ENCODE data around the gene PRKCD.

Gene PRKCD

DNA sequence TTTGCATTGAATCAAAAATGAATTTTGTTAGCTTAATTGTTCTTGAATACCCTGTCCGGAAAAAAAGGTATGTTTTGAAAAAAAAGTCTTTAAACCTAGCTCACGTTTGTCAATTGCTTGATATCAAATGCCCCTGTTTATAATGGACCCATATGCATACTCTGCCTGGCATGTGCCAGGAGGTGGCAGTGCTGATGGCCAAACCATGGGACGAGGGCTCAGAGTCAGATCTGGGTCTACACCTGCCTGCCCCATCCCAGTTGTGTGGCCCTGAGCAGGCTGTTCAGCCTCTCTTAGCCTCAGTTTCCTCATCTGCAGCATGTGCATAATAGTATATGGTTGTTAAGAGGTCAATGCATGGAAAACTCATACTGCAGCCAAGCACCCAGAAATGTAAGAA is 38.8 kb downstream of the PRKCD start:
- no peak for TF ChIP-seq OSR1 (CRISPR knock-in tag; IDR thresholded peaks at IDR 0.05)
- no peak for TF ChIP-seq BACH2 (CRISPR knock-in tag; IDR thresholded peaks at IDR 0.05; ENCODE audit: borderline replicate concordance)
- TF ChIP-seq RARB (CRISPR knock-in tag; IDR thresholded peaks at IDR 0.05): no peak
- no peak for TF ChIP-seq ESRRG (CRISPR knock-in tag; IDR thresholded peaks at IDR 0.05)
- TF ChIP-seq ARNTL (CRISPR knock-in tag; IDR thresholded peaks at IDR 0.05; ENCODE audit: borderline replicate concordance, low read depth): no peak
- TF ChIP-seq ZC3H10 (CRISPR knock-in tag; IDR thresholded peaks at IDR 0.05): no peak
- no peak for TF ChIP-seq SNAI2 (CRISPR knock-in tag; IDR thresholded peaks at IDR 0.05)
- TF ChIP-seq, protein P1, sequence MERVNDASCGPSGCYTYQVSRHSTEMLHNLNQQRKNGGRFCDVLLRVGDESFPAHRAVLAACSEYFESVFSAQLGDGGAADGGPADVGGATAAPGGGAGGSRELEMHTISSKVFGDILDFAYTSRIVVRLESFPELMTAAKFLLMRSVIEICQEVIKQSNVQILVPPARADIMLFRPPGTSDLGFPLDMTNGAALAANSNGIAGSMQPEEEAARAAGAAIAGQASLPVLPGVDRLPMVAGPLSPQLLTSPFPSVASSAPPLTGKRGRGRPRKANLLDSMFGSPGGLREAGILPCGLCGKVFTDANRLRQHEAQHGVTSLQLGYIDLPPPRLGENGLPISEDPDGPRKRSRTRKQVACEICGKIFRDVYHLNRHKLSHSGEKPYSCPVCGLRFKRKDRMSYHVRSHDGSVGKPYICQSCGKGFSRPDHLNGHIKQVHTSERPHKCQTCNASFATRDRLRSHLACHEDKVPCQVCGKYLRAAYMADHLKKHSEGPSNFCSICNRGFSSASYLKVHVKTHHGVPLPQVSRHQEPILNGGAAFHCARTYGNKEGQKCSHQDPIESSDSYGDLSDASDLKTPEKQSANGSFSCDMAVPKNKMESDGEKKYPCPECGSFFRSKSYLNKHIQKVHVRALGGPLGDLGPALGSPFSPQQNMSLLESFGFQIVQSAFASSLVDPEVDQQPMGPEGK (CRISPR knock-in tag; IDR thresholded peaks at IDR 0.05; ENCODE audit: borderline replicate concordance): no peak
- TF ChIP-seq ZNF565 (CRISPR knock-in tag; conservative IDR thresholded peaks at IDR 0.05; ENCODE audit: low read depth): no peak
- no peak for TF ChIP-seq ZFP3 (CRISPR knock-in tag; IDR thresholded peaks at IDR 0.05)
- TF ChIP-seq, protein P2, sequence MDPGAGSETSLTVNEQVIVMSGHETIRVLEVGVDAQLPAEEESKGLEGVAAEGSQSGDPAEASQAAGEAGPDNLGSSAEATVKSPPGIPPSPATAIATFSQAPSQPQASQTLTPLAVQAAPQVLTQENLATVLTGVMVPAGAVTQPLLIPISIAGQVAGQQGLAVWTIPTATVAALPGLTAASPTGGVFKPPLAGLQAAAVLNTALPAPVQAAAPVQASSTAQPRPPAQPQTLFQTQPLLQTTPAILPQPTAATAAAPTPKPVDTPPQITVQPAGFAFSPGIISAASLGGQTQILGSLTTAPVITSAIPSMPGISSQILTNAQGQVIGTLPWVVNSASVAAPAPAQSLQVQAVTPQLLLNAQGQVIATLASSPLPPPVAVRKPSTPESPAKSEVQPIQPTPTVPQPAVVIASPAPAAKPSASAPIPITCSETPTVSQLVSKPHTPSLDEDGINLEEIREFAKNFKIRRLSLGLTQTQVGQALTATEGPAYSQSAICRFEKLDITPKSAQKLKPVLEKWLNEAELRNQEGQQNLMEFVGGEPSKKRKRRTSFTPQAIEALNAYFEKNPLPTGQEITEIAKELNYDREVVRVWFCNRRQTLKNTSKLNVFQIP (CRISPR knock-in tag; IDR thresholded peaks at IDR 0.05; ENCODE audit: borderline replicate concordance, low read depth): no peak
- no peak for TF ChIP-seq TOX (CRISPR knock-in tag; IDR thresholded peaks at IDR 0.05; ENCODE audit: borderline replicate concordance)
- TF ChIP-seq ISL1 (CRISPR knock-in tag; IDR thresholded peaks at IDR 0.05): no peak
- TF ChIP-seq TCF4 (CRISPR knock-in tag; IDR thresholded peaks at IDR 0.05; ENCODE audit: borderline replicate concordance): no peak
- TF ChIP-seq CSDC2 (CRISPR knock-in tag; IDR thresholded peaks at IDR 0.05): no peak
- no peak for TF ChIP-seq ZFP30 (CRISPR knock-in tag; IDR thresholded peaks at IDR 0.05)
- TF ChIP-seq ZNF8 (CRISPR knock-in tag; IDR thresholded peaks at IDR 0.05): no peak
- TF ChIP-seq PPARA (CRISPR knock-in tag; IDR thresholded peaks at IDR 0.05; ENCODE audit: borderline replicate concordance): no peak
- TF ChIP-seq, protein P3, sequence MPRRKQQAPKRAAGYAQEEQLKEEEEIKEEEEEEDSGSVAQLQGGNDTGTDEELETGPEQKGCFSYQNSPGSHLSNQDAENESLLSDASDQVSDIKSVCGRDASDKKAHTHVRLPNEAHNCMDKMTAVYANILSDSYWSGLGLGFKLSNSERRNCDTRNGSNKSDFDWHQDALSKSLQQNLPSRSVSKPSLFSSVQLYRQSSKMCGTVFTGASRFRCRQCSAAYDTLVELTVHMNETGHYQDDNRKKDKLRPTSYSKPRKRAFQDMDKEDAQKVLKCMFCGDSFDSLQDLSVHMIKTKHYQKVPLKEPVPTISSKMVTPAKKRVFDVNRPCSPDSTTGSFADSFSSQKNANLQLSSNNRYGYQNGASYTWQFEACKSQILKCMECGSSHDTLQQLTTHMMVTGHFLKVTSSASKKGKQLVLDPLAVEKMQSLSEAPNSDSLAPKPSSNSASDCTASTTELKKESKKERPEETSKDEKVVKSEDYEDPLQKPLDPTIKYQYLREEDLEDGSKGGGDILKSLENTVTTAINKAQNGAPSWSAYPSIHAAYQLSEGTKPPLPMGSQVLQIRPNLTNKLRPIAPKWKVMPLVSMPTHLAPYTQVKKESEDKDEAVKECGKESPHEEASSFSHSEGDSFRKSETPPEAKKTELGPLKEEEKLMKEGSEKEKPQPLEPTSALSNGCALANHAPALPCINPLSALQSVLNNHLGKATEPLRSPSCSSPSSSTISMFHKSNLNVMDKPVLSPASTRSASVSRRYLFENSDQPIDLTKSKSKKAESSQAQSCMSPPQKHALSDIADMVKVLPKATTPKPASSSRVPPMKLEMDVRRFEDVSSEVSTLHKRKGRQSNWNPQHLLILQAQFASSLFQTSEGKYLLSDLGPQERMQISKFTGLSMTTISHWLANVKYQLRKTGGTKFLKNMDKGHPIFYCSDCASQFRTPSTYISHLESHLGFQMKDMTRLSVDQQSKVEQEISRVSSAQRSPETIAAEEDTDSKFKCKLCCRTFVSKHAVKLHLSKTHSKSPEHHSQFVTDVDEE (CRISPR knock-in tag; IDR thresholded peaks at IDR 0.05): no peak
- 0 out of 3 replicates have a peak, but pooled peaks have one; percentile 31 for ATAC-seq

DNA sequence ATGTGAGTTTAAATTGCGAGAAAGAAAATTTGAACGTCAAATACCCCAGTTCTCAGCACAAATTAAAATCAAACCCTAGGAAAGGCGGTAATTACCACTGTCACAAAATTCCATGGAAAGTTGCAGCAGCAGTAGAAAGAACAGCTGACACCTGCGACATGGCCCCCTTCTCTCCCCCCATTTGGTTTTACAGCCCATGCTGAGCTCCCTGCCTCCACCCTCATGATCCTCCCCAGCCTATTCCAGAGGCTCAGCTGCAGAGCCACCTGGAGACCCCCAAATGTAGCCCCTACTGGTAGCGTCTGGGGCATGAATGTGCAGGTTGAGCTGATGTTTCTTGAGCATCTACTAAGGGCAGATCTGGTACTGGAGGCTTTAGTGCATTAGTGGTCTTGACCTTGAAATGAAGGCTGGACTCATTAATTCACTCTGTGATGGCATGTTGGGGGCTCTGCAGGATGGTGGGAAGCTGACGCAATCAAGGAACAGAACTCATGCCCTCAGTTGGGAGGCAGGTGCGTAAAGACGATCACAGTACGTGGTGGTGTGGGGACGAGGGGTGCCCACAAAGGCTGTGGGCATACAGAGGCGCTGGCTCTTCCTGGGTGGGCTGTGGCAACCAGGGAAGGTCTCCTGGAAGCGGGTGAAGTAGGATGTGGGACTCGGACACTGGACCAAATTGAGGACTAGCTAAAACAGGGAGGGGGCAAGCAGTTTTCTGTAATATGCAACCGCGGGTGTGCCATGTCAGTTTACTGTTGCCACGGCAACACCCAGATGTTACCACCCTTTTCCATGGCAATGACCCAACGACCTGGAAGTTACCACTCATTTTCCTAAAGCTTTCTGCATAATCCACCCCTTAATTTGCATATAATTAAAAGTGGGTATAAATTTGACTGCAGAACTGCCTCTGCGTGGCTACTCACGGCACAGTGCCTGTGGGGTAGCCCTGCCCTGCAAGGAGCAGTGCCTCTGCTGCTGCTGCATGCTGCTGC is 39.8 kb downstream of the PRKCD start:
- no peak for TF ChIP-seq PPARA (CRISPR knock-in tag; IDR thresholded peaks at IDR 0.05; ENCODE audit: borderline replicate concordance)
- TF ChIP-seq ESRRG (CRISPR knock-in tag; IDR thresholded peaks at IDR 0.05): no peak
- TF ChIP-seq, protein P1 (CRISPR knock-in tag; IDR thresholded peaks at IDR 0.05; ENCODE audit: borderline replicate concordance): no peak
- TF ChIP-seq TCF4 (CRISPR knock-in tag; IDR thresholded peaks at IDR 0.05; ENCODE audit: borderline replicate concordance): no peak
- TF ChIP-seq, protein P4, sequence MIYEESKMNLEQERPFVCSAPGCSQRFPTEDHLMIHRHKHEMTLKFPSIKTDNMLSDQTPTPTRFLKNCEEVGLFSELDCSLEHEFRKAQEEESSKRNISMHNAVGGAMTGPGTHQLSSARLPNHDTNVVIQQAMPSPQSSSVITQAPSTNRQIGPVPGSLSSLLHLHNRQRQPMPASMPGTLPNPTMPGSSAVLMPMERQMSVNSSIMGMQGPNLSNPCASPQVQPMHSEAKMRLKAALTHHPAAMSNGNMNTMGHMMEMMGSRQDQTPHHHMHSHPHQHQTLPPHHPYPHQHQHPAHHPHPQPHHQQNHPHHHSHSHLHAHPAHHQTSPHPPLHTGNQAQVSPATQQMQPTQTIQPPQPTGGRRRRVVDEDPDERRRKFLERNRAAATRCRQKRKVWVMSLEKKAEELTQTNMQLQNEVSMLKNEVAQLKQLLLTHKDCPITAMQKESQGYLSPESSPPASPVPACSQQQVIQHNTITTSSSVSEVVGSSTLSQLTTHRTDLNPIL (CRISPR knock-in tag; IDR thresholded peaks at IDR 0.05; ENCODE audit: low read depth): no peak
- TF ChIP-seq, protein P5, sequence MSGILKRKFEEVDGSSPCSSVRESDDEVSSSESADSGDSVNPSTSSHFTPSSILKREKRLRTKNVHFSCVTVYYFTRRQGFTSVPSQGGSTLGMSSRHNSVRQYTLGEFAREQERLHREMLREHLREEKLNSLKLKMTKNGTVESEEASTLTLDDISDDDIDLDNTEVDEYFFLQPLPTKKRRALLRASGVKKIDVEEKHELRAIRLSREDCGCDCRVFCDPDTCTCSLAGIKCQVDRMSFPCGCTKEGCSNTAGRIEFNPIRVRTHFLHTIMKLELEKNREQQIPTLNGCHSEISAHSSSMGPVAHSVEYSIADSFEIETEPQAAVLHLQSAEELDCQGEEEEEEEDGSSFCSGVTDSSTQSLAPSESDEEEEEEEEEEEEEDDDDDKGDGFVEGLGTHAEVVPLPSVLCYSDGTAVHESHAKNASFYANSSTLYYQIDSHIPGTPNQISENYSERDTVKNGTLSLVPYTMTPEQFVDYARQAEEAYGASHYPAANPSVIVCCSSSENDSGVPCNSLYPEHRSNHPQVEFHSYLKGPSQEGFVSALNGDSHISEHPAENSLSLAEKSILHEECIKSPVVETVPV (CRISPR knock-in tag; IDR thresholded peaks at IDR 0.05): no peak
- TF ChIP-seq ISL1 (CRISPR knock-in tag; IDR thresholded peaks at IDR 0.05): no peak
- no peak for TF ChIP-seq ZNF565 (CRISPR knock-in tag; conservative IDR thresholded peaks at IDR 0.05; ENCODE audit: low read depth)
- no peak for TF ChIP-seq ZC3H10 (CRISPR knock-in tag; IDR thresholded peaks at IDR 0.05)
- no peak for TF ChIP-seq BACH2 (CRISPR knock-in tag; IDR thresholded peaks at IDR 0.05; ENCODE audit: borderline replicate concordance)
- no peak for TF ChIP-seq ZNF8 (CRISPR knock-in tag; IDR thresholded peaks at IDR 0.05)
- TF ChIP-seq, protein P2 (CRISPR knock-in tag; IDR thresholded peaks at IDR 0.05; ENCODE audit: borderline replicate concordance, low read depth): no peak

More for the DNA sequence above, 39.8 kb downstream of the PRKCD start:
- no peak for ATAC-seq

Measured in SK-N-SH treated with all-trans-retinoic acid at 6 μM for 48 hours (cell line).